Measurements from ENCODE around the gene OCEL1.
A peak's percentile ranks its signal among the peaks of the same experiment; 100 is the strongest.

The OCEL1 gene

DNA sequence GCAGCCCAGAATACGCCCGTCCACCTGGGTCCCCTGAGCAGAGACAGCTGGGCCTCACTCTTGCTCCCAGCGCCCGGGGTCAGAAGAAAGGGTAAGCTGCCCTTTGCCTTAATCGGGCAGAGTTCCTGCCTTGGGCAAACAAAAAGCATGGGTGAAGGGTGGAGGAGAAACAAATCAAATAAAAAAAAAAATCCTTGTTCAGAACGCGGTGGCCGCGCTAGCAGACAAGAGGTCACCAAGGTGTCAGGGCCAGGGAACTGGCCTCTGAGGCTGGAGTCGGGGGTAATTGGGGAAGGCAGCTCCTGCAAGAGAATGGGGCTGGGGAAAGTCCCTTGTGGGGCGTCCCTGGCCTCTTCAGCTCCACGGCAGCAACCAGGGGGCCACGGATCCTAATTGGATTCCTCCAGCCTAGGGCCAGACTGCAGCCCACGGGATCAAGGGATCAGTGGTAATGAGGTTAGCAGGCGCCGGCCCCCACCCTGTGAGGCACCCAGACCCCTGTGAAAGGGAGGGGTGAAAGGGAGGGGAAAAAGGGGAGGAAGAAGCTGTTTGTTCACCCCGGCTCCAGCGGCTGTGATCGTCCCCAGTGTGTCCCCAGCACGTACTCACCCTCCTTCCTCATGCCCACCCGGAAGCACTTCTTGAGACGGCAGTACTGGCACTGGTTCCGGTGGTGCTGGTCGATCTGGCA is 14.2 kb downstream of the OCEL1 start:
- H3K4me3 ChIP-seq (replicated peaks; ENCODE audit: low read depth, low read length), result no peak overlapping the region

GRCh38 chr19:17240826-17241399 is 14.9 kb downstream of the OCEL1 start:
- no peak for DNase-seq (ENCODE audit: extremely low read depth, low read depth)
- H3K4me3 ChIP-seq (replicated peaks; ENCODE audit: low read depth, low read length), result no peak overlapping the region
- TF ChIP-seq, protein P1, sequence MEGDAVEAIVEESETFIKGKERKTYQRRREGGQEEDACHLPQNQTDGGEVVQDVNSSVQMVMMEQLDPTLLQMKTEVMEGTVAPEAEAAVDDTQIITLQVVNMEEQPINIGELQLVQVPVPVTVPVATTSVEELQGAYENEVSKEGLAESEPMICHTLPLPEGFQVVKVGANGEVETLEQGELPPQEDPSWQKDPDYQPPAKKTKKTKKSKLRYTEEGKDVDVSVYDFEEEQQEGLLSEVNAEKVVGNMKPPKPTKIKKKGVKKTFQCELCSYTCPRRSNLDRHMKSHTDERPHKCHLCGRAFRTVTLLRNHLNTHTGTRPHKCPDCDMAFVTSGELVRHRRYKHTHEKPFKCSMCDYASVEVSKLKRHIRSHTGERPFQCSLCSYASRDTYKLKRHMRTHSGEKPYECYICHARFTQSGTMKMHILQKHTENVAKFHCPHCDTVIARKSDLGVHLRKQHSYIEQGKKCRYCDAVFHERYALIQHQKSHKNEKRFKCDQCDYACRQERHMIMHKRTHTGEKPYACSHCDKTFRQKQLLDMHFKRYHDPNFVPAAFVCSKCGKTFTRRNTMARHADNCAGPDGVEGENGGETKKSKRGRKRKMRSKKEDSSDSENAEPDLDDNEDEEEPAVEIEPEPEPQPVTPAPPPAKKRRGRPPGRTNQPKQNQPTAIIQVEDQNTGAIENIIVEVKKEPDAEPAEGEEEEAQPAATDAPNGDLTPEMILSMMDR (IDR thresholded peaks at IDR 0.05; ENCODE audit: low read depth, low read length, missing control alignments), result no peak

More for the DNA sequence above, 14.2 kb downstream of the OCEL1 start:
- TF ChIP-seq, protein P1 (IDR thresholded peaks at IDR 0.05; ENCODE audit: low read depth, low read length, missing control alignments), result no peak
- DNase-seq (ENCODE audit: extremely low read depth, low read depth), result no peak

GRCh38 chr19:17242431-17243208 is 16.6 kb downstream of the OCEL1 start:
- TF ChIP-seq, protein P1 (IDR thresholded peaks at IDR 0.05; ENCODE audit: low read depth, low read length, missing control alignments), result no peak
- no peak for DNase-seq (ENCODE audit: extremely low read depth, low read depth)

DNA sequence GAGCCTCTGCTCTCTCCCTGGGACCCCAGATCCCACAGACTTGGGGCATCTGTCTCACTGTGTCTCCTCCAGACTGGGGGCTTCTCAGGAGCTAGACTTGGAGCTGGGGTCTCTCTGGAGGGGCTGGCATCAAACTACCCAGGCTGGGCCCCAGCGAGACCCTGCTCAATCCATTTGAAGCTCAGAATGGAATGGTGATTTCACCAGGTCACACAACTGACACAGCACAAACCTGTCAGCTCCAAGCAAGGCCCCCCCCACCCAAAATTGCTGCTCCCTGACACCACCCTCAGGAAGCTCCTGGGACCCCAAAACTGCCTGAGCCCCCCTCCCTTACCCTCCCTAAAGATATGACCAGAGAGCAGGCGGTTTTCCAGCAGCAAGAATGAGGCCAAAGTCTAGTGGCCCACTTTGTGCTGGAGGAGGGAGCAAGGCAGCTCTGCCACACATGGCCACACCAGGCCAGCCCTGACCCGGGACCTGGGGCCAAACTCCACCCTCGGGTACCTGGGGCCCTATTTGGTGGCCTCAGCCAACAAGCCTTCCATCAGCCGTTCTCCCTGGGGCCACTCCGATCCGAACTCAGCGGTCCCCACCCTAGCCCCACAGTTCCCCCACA is 17.3 kb downstream of the OCEL1 start:
- TF ChIP-seq, protein P1 (IDR thresholded peaks at IDR 0.05; ENCODE audit: low read depth, low read length, missing control alignments), result no peak
- peak overlapping the region; percentile 86 for H3K4me3 ChIP-seq (replicated peaks; ENCODE audit: low read depth, low read length)
- no peak for DNase-seq (ENCODE audit: extremely low read depth, low read depth)

More at GRCh38 chr19:17242431-17243208, 16.6 kb downstream of the OCEL1 start:
- peak overlapping the region; percentile 86 for H3K4me3 ChIP-seq (replicated peaks; ENCODE audit: low read depth, low read length)

- DNase-seq (ENCODE audit: extremely low read depth, low read depth), result no peak
- TF ChIP-seq, protein P1 (IDR thresholded peaks at IDR 0.05; ENCODE audit: low read depth, low read length, missing control alignments), result no peak
- peak overlapping the region; percentile 86 for H3K4me3 ChIP-seq (replicated peaks; ENCODE audit: low read depth, low read length)
These were observed 18.0 kb downstream of the OCEL1 start for GRCh38 chr19:17243830-17244617.
